Brain microvascular endothelial cell (primary cell): ENCODE measurements around the gene WDPCP.

ENCODE experiments used
- DNase-seq: peaks from one replicate; pipeline ENCODE4 v3.0.0-alpha.2; 2020
- H3K27ac ChIP-seq: fragments of 250-450 bp; sonication (Bioruptor Pico); 2 replicates; pipeline ENCODE4 v1.5.1; 2020; ENCODE audit warnings: mild to moderate bottlenecking, moderate library complexity
- H3K27me3 ChIP-seq: fragments of 250-450 bp; sonication (Bioruptor Pico); replicated peaks from 2 replicates; pipeline ENCODE4 v1.5.1; 2020; ENCODE audit warnings: mild to moderate bottlenecking
- H3K36me3 ChIP-seq: fragments of 250-450 bp; sonication (Bioruptor Pico); replicated peaks from 2 replicates; pipeline ENCODE4 v1.5.1; 2020; ENCODE audit warnings: mild to moderate bottlenecking
- H3K4me3 ChIP-seq: 2 replicates; pipeline ENCODE4 v1.5.1; 2011; ENCODE audit warnings: low read depth, mild to moderate bottlenecking, control low read depth, low read length, moderate library complexity
- in situ Hi-C: cut with HindIII; loops from 2 replicates; pipeline ENCODE4 v1.10.0; 2017; ENCODE audit warnings: low sequenced_read_pairs, low pct_ligation_motif_present
- TF ChIP-seq, protein P1 (sequence below): IDR thresholded peaks from 2 replicates; pipeline ENCODE4 v1.5.1; 2011; ENCODE audit warnings: low read depth, mild to moderate bottlenecking, moderate library complexity, low read length, control low read depth, inconsistent platforms; ENCODE audit errors: missing control alignments

The WDPCP gene

DNA sequence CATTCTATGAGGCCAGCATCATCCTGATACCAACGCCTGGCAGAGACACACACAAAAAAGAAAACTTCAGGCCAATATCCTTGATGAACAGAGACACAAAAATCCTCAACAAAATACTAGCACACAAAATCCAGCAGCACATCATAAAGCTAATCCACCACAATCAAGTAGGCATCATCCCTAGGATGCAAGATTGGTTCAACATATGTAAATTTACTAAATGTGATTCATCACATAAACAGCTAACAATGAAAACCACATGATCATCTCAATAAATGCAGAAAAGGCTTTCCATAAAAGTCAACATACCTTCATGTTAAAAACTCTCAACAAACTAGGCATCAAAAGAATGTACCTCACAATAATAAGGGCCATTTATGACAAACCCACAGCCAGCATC, 65.3 kb downstream of the WDPCP start:
- Histone ChIP-seq H3K27ac (no peak overlapping the region), H3K27me3 (no peaks in the 10 kb centered on the region), H3K36me3 (no peaks in the 10 kb centered on the region), H3K4me3 (no peak overlapping the region)
- DNase-seq: no peak
- in situ Hi-C loops: no loop called here
- TF ChIP-seq, protein P1, sequence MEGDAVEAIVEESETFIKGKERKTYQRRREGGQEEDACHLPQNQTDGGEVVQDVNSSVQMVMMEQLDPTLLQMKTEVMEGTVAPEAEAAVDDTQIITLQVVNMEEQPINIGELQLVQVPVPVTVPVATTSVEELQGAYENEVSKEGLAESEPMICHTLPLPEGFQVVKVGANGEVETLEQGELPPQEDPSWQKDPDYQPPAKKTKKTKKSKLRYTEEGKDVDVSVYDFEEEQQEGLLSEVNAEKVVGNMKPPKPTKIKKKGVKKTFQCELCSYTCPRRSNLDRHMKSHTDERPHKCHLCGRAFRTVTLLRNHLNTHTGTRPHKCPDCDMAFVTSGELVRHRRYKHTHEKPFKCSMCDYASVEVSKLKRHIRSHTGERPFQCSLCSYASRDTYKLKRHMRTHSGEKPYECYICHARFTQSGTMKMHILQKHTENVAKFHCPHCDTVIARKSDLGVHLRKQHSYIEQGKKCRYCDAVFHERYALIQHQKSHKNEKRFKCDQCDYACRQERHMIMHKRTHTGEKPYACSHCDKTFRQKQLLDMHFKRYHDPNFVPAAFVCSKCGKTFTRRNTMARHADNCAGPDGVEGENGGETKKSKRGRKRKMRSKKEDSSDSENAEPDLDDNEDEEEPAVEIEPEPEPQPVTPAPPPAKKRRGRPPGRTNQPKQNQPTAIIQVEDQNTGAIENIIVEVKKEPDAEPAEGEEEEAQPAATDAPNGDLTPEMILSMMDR: no peak

DNA sequence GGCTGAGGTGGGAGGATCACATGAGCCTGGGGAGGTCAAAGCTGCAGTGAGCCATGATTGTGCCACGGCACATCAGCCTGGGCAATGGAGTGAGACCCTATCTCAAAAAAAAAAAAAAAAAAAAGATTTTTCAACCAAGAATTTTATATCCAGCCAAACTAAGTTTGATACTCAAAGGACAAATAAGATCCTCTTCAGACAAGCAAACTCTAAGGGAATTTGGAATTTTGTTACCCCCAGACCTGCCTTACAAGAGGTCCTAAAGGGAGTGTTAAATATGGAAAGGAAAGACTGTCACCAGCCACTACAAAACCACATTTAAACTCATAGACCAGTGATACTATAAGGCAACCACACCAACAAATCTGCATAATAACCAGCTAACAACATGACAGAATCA, 67.5 kb downstream of the WDPCP start:
- DNase-seq: no peak
- in situ Hi-C loops: no loop called here
- H3K36me3 ChIP-seq: no peaks in the 10 kb centered on the region
- no peaks in the 10 kb centered on the region for H3K27me3 ChIP-seq
- H3K27ac ChIP-seq: no peak overlapping the region
- H3K4me3 ChIP-seq: no peak overlapping the region
- TF ChIP-seq, protein P1: no peak

GRCh38 chr2:63514781-63515180, 73.5 kb downstream of the WDPCP start:
- TF ChIP-seq, protein P1: no peak
- no peaks in the 10 kb centered on the region for H3K27me3 ChIP-seq
- no peaks in the 10 kb centered on the region for H3K36me3 ChIP-seq
- in situ Hi-C loops: no loop called here
- DNase-seq: no peak
- H3K27ac ChIP-seq: no peak overlapping the region
- H3K4me3 ChIP-seq: no peak overlapping the region

DNA sequence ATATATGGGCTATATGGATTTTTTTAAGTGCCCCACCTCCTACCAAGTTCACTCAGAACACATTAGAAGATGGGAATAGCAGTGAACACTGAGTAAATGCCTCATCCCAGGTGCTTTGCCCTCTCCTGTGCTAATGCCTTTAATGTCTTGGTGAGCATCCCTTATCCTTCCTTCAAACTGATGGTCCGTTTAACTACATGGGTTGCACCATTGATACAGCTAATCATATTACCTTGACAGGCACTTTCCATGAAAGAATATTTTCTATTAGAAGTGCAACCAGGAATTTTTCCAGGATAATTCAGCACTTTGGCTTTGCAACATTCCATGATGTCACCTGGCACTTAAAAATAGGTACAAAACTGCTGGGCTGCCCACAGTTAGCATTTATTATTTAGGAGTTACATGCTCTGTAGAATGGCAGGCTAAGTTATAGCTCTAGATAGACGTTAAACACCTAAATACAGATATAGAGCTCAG, 74.0 kb downstream of the WDPCP start:
- no peaks in the 10 kb centered on the region for H3K36me3 ChIP-seq
- in situ Hi-C loops: no loop called here
- no peak for DNase-seq
- no peak overlapping the region for H3K4me3 ChIP-seq
- TF ChIP-seq, protein P1: no peak
- no peak overlapping the region for H3K27ac ChIP-seq
- H3K27me3 ChIP-seq: no peaks in the 10 kb centered on the region

DNA sequence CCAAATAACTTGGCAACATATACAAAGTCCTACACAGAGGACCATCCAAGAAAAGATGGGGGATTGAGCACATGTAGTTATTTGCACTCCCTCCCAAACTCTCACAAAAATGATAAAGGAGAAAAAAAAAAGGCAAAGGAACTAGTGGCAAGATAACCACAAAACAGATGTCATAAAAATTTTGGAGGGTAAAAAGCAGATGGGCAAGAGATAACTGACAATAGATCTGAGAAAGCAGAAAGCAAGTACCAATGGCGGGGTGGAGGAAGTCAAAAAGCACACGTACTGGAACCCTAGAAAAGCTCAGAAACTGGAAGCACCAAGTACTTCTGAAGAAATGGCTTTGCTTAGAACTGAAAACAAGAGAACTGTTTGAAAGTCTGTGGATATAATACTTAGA, 82.0 kb downstream of the WDPCP start:
- no peaks in the 10 kb centered on the region for H3K36me3 ChIP-seq
- in situ Hi-C loops: no loop called here
- H3K27me3 ChIP-seq: no peaks in the 10 kb centered on the region
- H3K4me3 ChIP-seq: no peak overlapping the region
- TF ChIP-seq, protein P1: no peak
- no peak for DNase-seq
- H3K27ac ChIP-seq: no peak overlapping the region

GRCh38 chr2:63503818-63504217, 84.5 kb downstream of the WDPCP start:
- Histone ChIP-seq H3K27ac (no peak overlapping the region), H3K4me3 (no peak overlapping the region), H3K27me3 (no peaks in the 10 kb centered on the region), H3K36me3 (no peaks in the 10 kb centered on the region)
- DNase-seq: no peak
- TF ChIP-seq, protein P1: no peak
- in situ Hi-C loops: no loop called here
